ENCODE measurements around the gene ENDOD1.
A peak's percentile ranks its signal among the peaks of the same experiment; 100 is the strongest.

The ENDOD1 gene

GRCh38 chr11:95155385-95155784 is 65.7 kb downstream of the ENDOD1 start:
- DNase-seq (ENCODE audit: low read depth), result no peak
- no peak overlapping the region for H3K4me3 ChIP-seq (ENCODE audit: low read length)
- TF ChIP-seq CTCF (conservative IDR thresholded peaks at IDR 0.05; ENCODE audit: low read length), result no peak

- no peak for TF ChIP-seq CTCF (conservative IDR thresholded peaks at IDR 0.05; ENCODE audit: low read length)
- DNase-seq (ENCODE audit: low read depth), result no peak
- H3K4me3 ChIP-seq (ENCODE audit: low read length), result no peak overlapping the region
Measured at GRCh38 chr11:95156133-95156721, 66.6 kb downstream of the ENDOD1 start.

- peak; percentile 49 for DNase-seq (ENCODE audit: low read depth)
- no peak overlapping the region for H3K4me3 ChIP-seq (ENCODE audit: low read length)
- TF ChIP-seq CTCF (conservative IDR thresholded peaks at IDR 0.05; ENCODE audit: low read length), result no peak
Measured at GRCh38 chr11:95156916-95157541, 67.4 kb downstream of the ENDOD1 start.

- TF ChIP-seq CTCF (conservative IDR thresholded peaks at IDR 0.05; ENCODE audit: low read length), result no peak
- H3K4me3 ChIP-seq (ENCODE audit: low read length), result no peak overlapping the region
- no peak for DNase-seq (ENCODE audit: low read depth)
Measured at GRCh38 chr11:95157824-95158223, 68.2 kb downstream of the ENDOD1 start.

GRCh38 chr11:95161248-95161647 is 71.6 kb downstream of the ENDOD1 start:
- DNase-seq (ENCODE audit: low read depth), result no peak
- no peak for TF ChIP-seq CTCF (conservative IDR thresholded peaks at IDR 0.05; ENCODE audit: low read length)
- H3K4me3 ChIP-seq (ENCODE audit: low read length), result no peak overlapping the region

GRCh38 chr11:95163106-95163505 is 73.5 kb downstream of the ENDOD1 start:
- H3K4me3 ChIP-seq (ENCODE audit: low read length), result no peak overlapping the region
- TF ChIP-seq CTCF (conservative IDR thresholded peaks at IDR 0.05; ENCODE audit: low read length), result no peak
- DNase-seq (ENCODE audit: low read depth), result no peak

- no peak for DNase-seq (ENCODE audit: low read depth)
- no peak for TF ChIP-seq CTCF (conservative IDR thresholded peaks at IDR 0.05; ENCODE audit: low read length)
- H3K4me3 ChIP-seq (ENCODE audit: low read length), result no peak overlapping the region
Measured at GRCh38 chr11:95165638-95166037, 76.0 kb downstream of the ENDOD1 start.

Measured in AG10803 (cell line).